SK-N-SH (cell line): ENCODE measurements around the gene MCRIP2. TPM values are rescaled to one million over a fixed set of nuclear protein-coding genes. Genes with fewer than 3 reads are reported as not detected.

ENCODE experiments used
- CTCF ChIA-PET: fragments of 300-600, 350-600 bp; formaldehyde crosslinking; extraction: SDS; loops from one replicate; lab custom pipeline; 2021; lab: Yijun Ruan, JAX
- POLR2A ChIA-PET: fragments of 350-600 bp; sonication (Branson Sonifier 250); formaldehyde crosslinking; extraction: SDS; loops from one replicate; lab custom pipeline; 2020; ENCODE audit warnings: antibody characterized with exemption, inconsistent platforms; lab: Yijun Ruan, JAX
- DNase-seq: peaks from one replicate; pipeline ENCODE4 v3.0.0; 2012
- H2AFZ ChIP-seq: fragments of 200-600 bp; sonication (generic); 2 replicates; pipeline ENCODE4 v1.8.1; 2016; ENCODE audit warnings: antibody characterized with exemption, mild to moderate bottlenecking, low read depth
- H3F3A ChIP-seq: fragments of 200-600 bp; sonication (generic); replicated peaks from 2 replicates; pipeline ENCODE3; 2016; ENCODE audit warnings: antibody characterized with exemption, mild to moderate bottlenecking; ENCODE audit not compliant: insufficient read depth
- H3K27ac ChIP-seq, 2 experiments: fragments of 200-500 bp in 1 of 2; fragments of 200-600 bp in 1 of 2; sonication (Bioruptor generic) in 1 of 2; sonication (generic), shearing (Covaris generic) in 1 of 2; 2 replicates each; pipeline versions ENCODE4 v1.5.1 to v1.6.1; 2014 to 2016; ENCODE audit warnings: low read depth in 2 of 2, inconsistent platforms in 1 of 2, low read length in 1 of 2, mild to moderate bottlenecking in 1 of 2, mixed read lengths in 1 of 2
- H3K27me3 ChIP-seq: fragments of 200-600 bp; sonication (generic), shearing (Covaris generic); 2 replicates; pipeline ENCODE4 v1.6.1; 2016; ENCODE audit warnings: mixed run types; ENCODE audit not compliant: insufficient read depth
- H3K36me3 ChIP-seq, 2 experiments: fragments of 200-500 bp in 1 of 2; fragments of 200-600 bp in 1 of 2; sonication (Bioruptor generic) in 1 of 2; sonication (generic) in 1 of 2; replicated peaks in 1 of 2; 2 replicates each; pipeline versions ENCODE3 to v1.5.1; 2014 to 2016; ENCODE audit warnings: low read length in 1 of 2, mild to moderate bottlenecking in 1 of 2; ENCODE audit not compliant: insufficient read depth in 2 of 2, control insufficient read depth in 1 of 2
- H3K4me1 ChIP-seq, 2 experiments: fragments of 200-500 bp in 1 of 2; fragments of 200-600 bp in 1 of 2; sonication (Bioruptor generic) in 1 of 2; sonication (generic), shearing (Covaris generic) in 1 of 2; 2 replicates each; pipeline versions ENCODE4 v1.5.1 to v1.6.1; 2014 to 2016; ENCODE audit warnings: low read depth in 1 of 2, low read length in 1 of 2, mixed run types in 1 of 2; ENCODE audit not compliant: insufficient read depth in 2 of 2, control insufficient read depth in 1 of 2
- H3K4me2 ChIP-seq: fragments of 200-600 bp; sonication (generic), shearing (Covaris generic); 2 replicates; pipeline ENCODE4 v1.6.1; 2017; ENCODE audit warnings: mixed run types
- H3K4me3 ChIP-seq, 2 experiments: fragments of 200-500 bp in 1 of 2; fragments of 200-600 bp in 1 of 2; sonication (Bioruptor generic) in 1 of 2; sonication (generic), shearing (Covaris generic) in 1 of 2; 2 replicates each; pipeline versions ENCODE4 v1.5.1 to v1.8.1; 2014 to 2016; ENCODE audit warnings: low read depth in 2 of 2, inconsistent platforms in 1 of 2, low read length in 1 of 2, mild to moderate bottlenecking in 1 of 2, mixed read lengths in 1 of 2, moderate library complexity in 1 of 2
- H3K79me2 ChIP-seq: fragments of 200-600 bp; sonication (generic); 2 replicates; pipeline ENCODE4 v1.8.1; 2017; ENCODE audit warnings: mild to moderate bottlenecking; ENCODE audit not compliant: insufficient read depth
- H3K9ac ChIP-seq: fragments of 200-600 bp; sonication (generic); 2 replicates; pipeline ENCODE4 v1.6.1; 2017; ENCODE audit warnings: mixed run types
- H3K9me2 ChIP-seq: fragments of 200-600 bp; sonication (generic); 2 replicates; pipeline ENCODE4 v1.6.1; 2017; ENCODE audit warnings: mixed run types
- H3K9me3 ChIP-seq: fragments of 200-600 bp; sonication (generic); 2 replicates; pipeline ENCODE4 v1.6.1; 2017; ENCODE audit warnings: mixed run types, mild to moderate bottlenecking, moderate library complexity
- H4K20me1 ChIP-seq: fragments of 200-600 bp; sonication (generic); 2 replicates; pipeline ENCODE4 v1.6.1; 2017; ENCODE audit warnings: mild to moderate bottlenecking, mixed run types; ENCODE audit not compliant: insufficient read depth
- CHD2 ChIP-seq: fragments of 150-350 bp; IDR thresholded peaks from 2 replicates; pipeline ENCODE4 v1.6.1; 2018; ENCODE audit warnings: low read length; ENCODE audit not compliant: partially characterized antibody
- CTCF ChIP-seq: fragments of 200-600 bp; sonication (generic); IDR thresholded peaks from 2 replicates; pipeline ENCODE4 v1.6.1; 2017; ENCODE audit warnings: antibody characterized with exemption, mild to moderate bottlenecking, moderate library complexity
- ELF1 ChIP-seq: IDR thresholded peaks from 2 replicates; pipeline ENCODE4 v1.4.0; 2012
- EZH2phosphoT487 ChIP-seq: fragments of 200-600 bp; sonication (generic); IDR thresholded peaks from 2 replicates; pipeline ENCODE4 v1.6.1; 2017; ENCODE audit warnings: low read depth, mixed run types, mild to moderate bottlenecking, antibody characterized with exemption, moderate library complexity, borderline replicate concordance
- FOXM1 ChIP-seq: IDR thresholded peaks from 2 replicates; pipeline ENCODE4 v1.4.0; 2012; ENCODE audit warnings: low read depth, mild to moderate bottlenecking
- GATA2 ChIP-seq: sonication (generic); formaldehyde crosslinking; IDR thresholded peaks from 2 replicates; pipeline ENCODE4 v1.5.0; 2020; ENCODE audit warnings: mild to moderate bottlenecking, missing genetic modification reagents
- JUND ChIP-seq: IDR thresholded peaks from 2 replicates; pipeline ENCODE4 v1.4.0; 2012
- MXI1 ChIP-seq: IDR thresholded peaks from 2 replicates; pipeline ENCODE4 v1.6.1; 2012; ENCODE audit warnings: mild to moderate bottlenecking, low read depth, low read length, improper control_type of control experiment
- NRF1 ChIP-seq: IDR thresholded peaks from 2 replicates; pipeline ENCODE4 v1.6.1; 2012; ENCODE audit warnings: low read depth, mild to moderate bottlenecking, low read length
- POLR2AphosphoS5 ChIP-seq: IDR thresholded peaks from 2 replicates; pipeline ENCODE4 v1.6.1; 2012; ENCODE audit warnings: low read depth, low read length
- RAD21 ChIP-seq: IDR thresholded peaks from 2 replicates; pipeline ENCODE4 v1.6.1; 2012; ENCODE audit warnings: mild to moderate bottlenecking, low read length
- RFX5 ChIP-seq: IDR thresholded peaks from 2 replicates; pipeline ENCODE4 v1.6.1; 2012; ENCODE audit warnings: mild to moderate bottlenecking, improper control_type of control experiment, low read length
- RXRA ChIP-seq: IDR thresholded peaks from 2 replicates; pipeline ENCODE4 v1.4.0; 2012; ENCODE audit warnings: low read depth, mild to moderate bottlenecking, borderline replicate concordance
- YY1 ChIP-seq: IDR thresholded peaks from 2 replicates; pipeline ENCODE4 v1.4.0; 2012; ENCODE audit warnings: low read depth, mild to moderate bottlenecking
- WGBS: methylation state at CpG from one replicate; pipeline ENCODE4 v1.1.6; 2017; ENCODE audit warnings: low lambda C conversion rate; 5-methylcytosine and 5-hydroxymethylcytosine counted together
- polyA plus RNA-seq, 3 experiments: library from polyadenylated mRNA; depleted of rRNA; stranded (reverse); fragments of >200 nt; gene quantifications; 2 replicates each; pipeline ENCODE4 v1.2.3, GENCODE V29; 2012
- TF ChIP-seq, protein P1 (sequence below): IDR thresholded peaks from 2 replicates; pipeline ENCODE4 v1.4.0; 2012; ENCODE audit warnings: low read depth, borderline replicate concordance

MCRIP2 gene
- polyA plus RNA-seq, 1 of the 3 experiments (the other 2 are of a cell fraction): 36.9 TPM

- no peak overlapping the region for H3K4me2 ChIP-seq
- H3K4me3 ChIP-seq: no peak overlapping the region
- no peak for DNase-seq
- WGBS: 80% methylated on average over 29 of the region's 64 CpGs
- ChIA-PET CTCF (no interaction called here), POLR2A (no interaction called here)
- no peaks in the 10 kb centered on the region for H3K27me3 ChIP-seq
- no peaks in the 10 kb centered on the region for H3K9me3 ChIP-seq
- H3K79me2 ChIP-seq: peaks cover 20% of the 10 kb centered on the region
- no peaks in the 10 kb centered on the region for H3K9me2 ChIP-seq
- H3K9ac ChIP-seq: no peak overlapping the region
- peaks cover 6% of the 10 kb centered on the region; the same call in 1 of the 2 replicates for H4K20me1 ChIP-seq
- H3K36me3 ChIP-seq: peaks cover 0 to 2% of the 10 kb centered on the region in 2 experiments
- H3K4me1 ChIP-seq: peaks cover 4 to 5% of the 10 kb centered on the region in 2 experiments; a peak in 2 of 4 replicates
- peaks cover 20% of the 10 kb centered on the region for H3F3A ChIP-seq
- TF ChIP-seq CTCF (no peak), FOXM1 (no peak), JUND (no peak), EZH2phosphoT487 (no peak), RXRA (no peak), NRF1 (no peak), RFX5 (no peak), RAD21 (no peak), YY1 (no peak), GATA2 (no peak), MXI1 (no peak), ELF1 (no peak), POLR2AphosphoS5 (no peak), CHD2 (no peak)
- TF ChIP-seq, protein P1, sequence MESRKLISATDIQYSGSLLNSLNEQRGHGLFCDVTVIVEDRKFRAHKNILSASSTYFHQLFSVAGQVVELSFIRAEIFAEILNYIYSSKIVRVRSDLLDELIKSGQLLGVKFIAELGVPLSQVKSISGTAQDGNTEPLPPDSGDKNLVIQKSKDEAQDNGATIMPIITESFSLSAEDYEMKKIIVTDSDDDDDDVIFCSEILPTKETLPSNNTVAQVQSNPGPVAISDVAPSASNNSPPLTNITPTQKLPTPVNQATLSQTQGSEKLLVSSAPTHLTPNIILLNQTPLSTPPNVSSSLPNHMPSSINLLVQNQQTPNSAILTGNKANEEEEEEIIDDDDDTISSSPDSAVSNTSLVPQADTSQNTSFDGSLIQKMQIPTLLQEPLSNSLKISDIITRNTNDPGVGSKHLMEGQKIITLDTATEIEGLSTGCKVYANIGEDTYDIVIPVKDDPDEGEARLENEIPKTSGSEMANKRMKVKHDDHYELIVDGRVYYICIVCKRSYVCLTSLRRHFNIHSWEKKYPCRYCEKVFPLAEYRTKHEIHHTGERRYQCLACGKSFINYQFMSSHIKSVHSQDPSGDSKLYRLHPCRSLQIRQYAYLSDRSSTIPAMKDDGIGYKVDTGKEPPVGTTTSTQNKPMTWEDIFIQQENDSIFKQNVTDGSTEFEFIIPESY: no peak
- TF ChIP-seq, all 33 proteins: peak for 0
- Histone ChIP-seq H2AFZ (no peak overlapping the region), H3K27ac (no peak overlapping the region)
Observed at GRCh38 chr16:694187-694862, 52.7 kb downstream of the MCRIP2 start.
